GM23248 (cell line): ENCODE data around the gene PNPLA3. TPM values are rescaled to one million over a fixed set of nuclear protein-coding genes. Genes with fewer than 3 reads are reported as not detected.

Experiments
- DNase-seq: peaks from one replicate; pipeline ENCODE4 v3.0.0-alpha.2; 2015
- H2AFZ ChIP-seq: fragments of 200-600 bp; sonication (generic); 2 replicates; pipeline ENCODE4 v1.6.1; 2016; ENCODE audit warnings: antibody characterized with exemption
- H3F3A ChIP-seq: fragments of 200-600 bp; sonication (generic); 2 replicates; pipeline ENCODE4 v1.6.1; 2016; ENCODE audit warnings: mild to moderate bottlenecking, antibody characterized with exemption, mixed run types; ENCODE audit not compliant: insufficient read depth
- H3K27ac ChIP-seq: fragments of 200-600 bp; sonication (generic); 2 replicates; pipeline ENCODE4 v1.5.1; 2016; ENCODE audit warnings: mild to moderate bottlenecking
- H3K27me3 ChIP-seq: fragments of 200-600 bp; sonication (generic); replicated peaks from 2 replicates; pipeline ENCODE4 v1.6.1; 2016; ENCODE audit warnings: mild to moderate bottlenecking; ENCODE audit not compliant: insufficient read depth
- H3K36me3 ChIP-seq: fragments of 200-600 bp; sonication (generic); 2 replicates; pipeline ENCODE4 v1.6.1; 2016; ENCODE audit warnings: low read depth, mild to moderate bottlenecking
- H3K4me1 ChIP-seq: fragments of 200-600 bp; sonication (generic); 2 replicates; pipeline ENCODE4 v1.6.1; 2016; ENCODE audit warnings: mild to moderate bottlenecking; ENCODE audit not compliant: insufficient read depth
- H3K4me2 ChIP-seq: fragments of 200-600 bp; sonication (generic); one replicate; pipeline ENCODE4 v1.6.1; 2016; ENCODE audit warnings: mild to moderate bottlenecking; ENCODE audit not compliant: unreplicated experiment
- H3K4me3 ChIP-seq: fragments of 200-600 bp; sonication (generic); 2 replicates; pipeline ENCODE4 v1.5.1; 2016; ENCODE audit warnings: mild to moderate bottlenecking
- H3K79me2 ChIP-seq: fragments of 200-600 bp; sonication (generic); 2 replicates; pipeline ENCODE4 v1.6.1; 2016; ENCODE audit warnings: mild to moderate bottlenecking; ENCODE audit not compliant: insufficient read depth
- H3K9ac ChIP-seq: fragments of 200-600 bp; sonication (generic); 2 replicates; pipeline ENCODE4 v1.6.1; 2016; ENCODE audit warnings: mild to moderate bottlenecking
- H3K9me2 ChIP-seq: fragments of 200-600 bp; sonication (generic); 2 replicates; pipeline ENCODE4 v1.6.1; 2016; ENCODE audit warnings: mixed run types, mild to moderate bottlenecking, moderate library complexity; ENCODE audit not compliant: insufficient read depth
- H3K9me3 ChIP-seq: fragments of 200-600 bp; sonication (generic); one replicate; pipeline ENCODE4 v1.6.1; 2017; ENCODE audit warnings: low read depth
- H4K20me1 ChIP-seq: fragments of 200-600 bp; sonication (generic); 2 replicates; pipeline ENCODE4 v1.6.0; 2016; ENCODE audit not compliant: insufficient read depth
- EZH2 ChIP-seq: fragments of 200-600 bp; sonication (generic); IDR thresholded peaks from 2 replicates; pipeline ENCODE4 v1.6.1; 2018; ENCODE audit warnings: antibody characterized with exemption, mild to moderate bottlenecking; ENCODE audit not compliant: insufficient read depth, poor library complexity, severe bottlenecking
- EZH2phosphoT487 ChIP-seq: fragments of 200-600 bp; sonication (generic); IDR thresholded peaks from 2 replicates; pipeline ENCODE4 v1.6.1; 2018; ENCODE audit warnings: antibody characterized with exemption, moderate library complexity, mild to moderate bottlenecking, low read depth; ENCODE audit not compliant: insufficient read depth
- WGBS, 2 experiments: methylation state at CpG; one replicate each; pipeline ENCODE4 v1.1.6; 2015 to 2017; ENCODE audit warnings: low lambda C conversion rate in 2 of 2, low coverage in 1 of 2; ENCODE audit errors: missing lambda C conversion rate in 2 of 2; 5-methylcytosine and 5-hydroxymethylcytosine counted together
- in situ Hi-C: fragments of 300-500 bp; cut with MboI; formaldehyde crosslinking; loops from 2 replicates; pipeline ENCODE4 v1.15.0; 2020
- polyA plus RNA-seq: library from polyadenylated mRNA; unstranded; fragments of >200 nt; fragmentation: Nextera tagmentation; extraction: Ambion mirVana; gene quantifications from 2 replicates; pipeline ENCODE4 v1.2.1, GENCODE V29; 2016
- total RNA-seq: library from RNA; depleted of rRNA; stranded (reverse); fragments of >200 nt; shearing (Covaris generic); gene quantifications from 2 replicates; pipeline ENCODE4 v1.2.3, GENCODE V29; 2014

Gene PNPLA3
- total and polyA plus RNA-seq, 2 experiments from 2014 or later, result 0.54 to 1.4 TPM

GRCh38 chr22:43972931-43973462 is 49.4 kb downstream of the PNPLA3 start:
- Histone ChIP-seq H3K4me3 (no peak overlapping the region), H3K9me2 (no peaks in the 10 kb centered on the region), H3K79me2 (peaks cover 14% of the 10 kb centered on the region; the same call in 1 of the 2 replicates), H3F3A (no peaks in the 10 kb centered on the region), H3K9ac (no peak overlapping the region), H3K27ac (no peak overlapping the region), H4K20me1 (no peaks in the 10 kb centered on the region), H3K4me2 (no peak overlapping the region), H2AFZ (no peak overlapping the region), H3K36me3 (peaks cover 21% of the 10 kb centered on the region; the same call in 1 of the 2 replicates), H3K27me3 (no peaks in the 10 kb centered on the region), H3K4me1 (no peaks in the 10 kb centered on the region), H3K9me3 (no peaks in the 10 kb centered on the region)
- in situ Hi-C loops, result no loop called here
- DNase-seq, result no peak
- 98 to 99% methylated on average over 10 of the region's 10 CpGs for WGBS, 2 experiments
- TF ChIP-seq EZH2phosphoT487 (no peak), EZH2 (no peak)

GRCh38 chr22:43974028-43974545 is 50.5 kb downstream of the PNPLA3 start:
- Histone ChIP-seq H2AFZ (no peak overlapping the region), H3K9ac (no peak overlapping the region), H3K9me3 (no peaks in the 10 kb centered on the region), H3F3A (no peaks in the 10 kb centered on the region), H3K27me3 (no peaks in the 10 kb centered on the region), H3K27ac (no peak overlapping the region), H3K36me3 (peaks cover 13% of the 10 kb centered on the region; the same call in 1 of the 2 replicates), H4K20me1 (no peaks in the 10 kb centered on the region), H3K4me3 (no peak overlapping the region), H3K4me1 (no peaks in the 10 kb centered on the region), H3K79me2 (peaks cover 14% of the 10 kb centered on the region; the same call in 1 of the 2 replicates), H3K9me2 (no peaks in the 10 kb centered on the region), H3K4me2 (no peak overlapping the region)
- in situ Hi-C loops, result no loop called here
- no peak for DNase-seq
- 97% methylated on average over 19 of the region's 19 CpGs for WGBS, 2 experiments
- TF ChIP-seq EZH2phosphoT487, result no peak
- TF ChIP-seq EZH2, result no peak

- 99 to 100% methylated on average over 4 of the region's 4 CpGs for WGBS, 2 experiments
- Histone ChIP-seq H3K27ac (no peak overlapping the region), H3K4me1 (no peaks in the 10 kb centered on the region), H2AFZ (no peak overlapping the region), H3K36me3 (peaks cover 13% of the 10 kb centered on the region; the same call in 1 of the 2 replicates), H3K79me2 (0 out of 2 replicates have a peak, but pooled peaks cover 4% of the 10 kb centered on the region), H3K4me2 (no peak overlapping the region), H3K27me3 (no peaks in the 10 kb centered on the region), H3F3A (no peaks in the 10 kb centered on the region), H3K9me2 (no peaks in the 10 kb centered on the region), H3K9ac (no peak overlapping the region), H3K4me3 (no peak overlapping the region), H4K20me1 (no peaks in the 10 kb centered on the region), H3K9me3 (no peaks in the 10 kb centered on the region)
- DNase-seq, result no peak
- in situ Hi-C loops, result no loop called here
- TF ChIP-seq EZH2 (no peak), EZH2phosphoT487 (no peak)
Observed at GRCh38 chr22:43975041-43975440, 51.4 kb downstream of the PNPLA3 start.

- H2AFZ ChIP-seq, result no peak overlapping the region
- no peak overlapping the region for H3K4me2 ChIP-seq
- in situ Hi-C loops, result no loop called here
- no peak overlapping the region for H3K9ac ChIP-seq
- no peaks in the 10 kb centered on the region for H3K4me1 ChIP-seq
- TF ChIP-seq EZH2phosphoT487 (no peak), EZH2 (no peak)
- no peaks in the 10 kb centered on the region for H3K9me2 ChIP-seq
- H3K36me3 ChIP-seq, result peaks cover 11% of the 10 kb centered on the region
- H3F3A ChIP-seq, result no peaks in the 10 kb centered on the region
- H3K4me3 ChIP-seq, result no peak overlapping the region
- H4K20me1 ChIP-seq, result no peaks in the 10 kb centered on the region
- H3K9me3 ChIP-seq, result no peaks in the 10 kb centered on the region
- no peak for DNase-seq
- 93 to 94% methylated on average over 19 of the region's 19 CpGs for WGBS, 2 experiments
- no peaks in the 10 kb centered on the region for H3K27me3 ChIP-seq
- no peak overlapping the region for H3K27ac ChIP-seq
- no peaks in the 10 kb centered on the region for H3K79me2 ChIP-seq
Observed at GRCh38 chr22:43976861-43977795, 53.5 kb downstream of the PNPLA3 start.
